H54 (cell line): ENCODE measurements around the gene CCDC85C.

Experiments used
- DNase-seq: peaks from one replicate; pipeline ENCODE4 v3.0.0; 2011; ENCODE audit warnings: low spot score, mixed read lengths; ENCODE audit not compliant: insufficient read length
- FAIRE-seq: peaks from 3 replicates; lab custom pipeline; 2011; peaks lifted over from hg19 to GRCh38; lab: Jason Lieb, UNC
- POLR2A ChIP-seq: IDR thresholded peaks from 2 replicates; pipeline ENCODE4 v1.6.1; 2011; ENCODE audit warnings: low read depth, mild to moderate bottlenecking, low read length

CCDC85C gene

GRCh38 chr14:99593971-99594841 lies 9.8 kb downstream of the CCDC85C start:
- DNase-seq (no peak), FAIRE-seq (no peak)

GRCh38 chr14:99592933-99593753 lies 10.9 kb downstream of the CCDC85C start:
- no peak for FAIRE-seq
- no peak for TF ChIP-seq POLR2A

More at GRCh38 chr14:99593971-99594841, 9.8 kb downstream of the CCDC85C start:
- TF ChIP-seq POLR2A: no peak

GRCh38 chr14:99592394-99592793 lies 11.6 kb downstream of the CCDC85C start:
- FAIRE-seq (no peak), DNase-seq (no peak)
- no peak for TF ChIP-seq POLR2A

More at GRCh38 chr14:99592933-99593753, 10.9 kb downstream of the CCDC85C start:
- no peak for DNase-seq

- DNase-seq (peak; percentile 88), FAIRE-seq (peak; percentile 81)
- TF ChIP-seq POLR2A: no peak
Measured at GRCh38 chr14:99590746-99591555, 13.1 kb downstream of the CCDC85C start.

- DNase-seq: no peak
- no peak for FAIRE-seq
- no peak for TF ChIP-seq POLR2A
Measured at GRCh38 chr14:99589651-99590530, 14.1 kb downstream of the CCDC85C start.

GRCh38 chr14:99589031-99589441 lies 15.0 kb downstream of the CCDC85C start:
- DNase-seq (no peak), FAIRE-seq (no peak)

GRCh38 chr14:99587460-99588278 lies 16.3 kb downstream of the CCDC85C start:
- FAIRE-seq: no peak

More at GRCh38 chr14:99589031-99589441, 15.0 kb downstream of the CCDC85C start:
- no peak for TF ChIP-seq POLR2A

GRCh38 chr14:99586761-99587459 lies 17.1 kb downstream of the CCDC85C start:
- no peak for DNase-seq
- TF ChIP-seq POLR2A: no peak
- FAIRE-seq: no peak

More at GRCh38 chr14:99587460-99588278, 16.3 kb downstream of the CCDC85C start:
- DNase-seq: no peak
- TF ChIP-seq POLR2A: no peak

- DNase-seq: no peak
- TF ChIP-seq POLR2A: no peak
- FAIRE-seq: no peak
Measured at GRCh38 chr14:99586054-99586760, 17.8 kb downstream of the CCDC85C start.

GRCh38 chr14:99584823-99585222 lies 19.2 kb downstream of the CCDC85C start:
- FAIRE-seq (no peak), DNase-seq (no peak)
- TF ChIP-seq POLR2A: no peak

GRCh38 chr14:99581938-99582337 lies 22.1 kb downstream of the CCDC85C start:
- no peak for TF ChIP-seq POLR2A
- DNase-seq (no peak), FAIRE-seq (no peak)
